ENCODE results near the gene PSAPL1.

Gene PSAPL1, protein sequence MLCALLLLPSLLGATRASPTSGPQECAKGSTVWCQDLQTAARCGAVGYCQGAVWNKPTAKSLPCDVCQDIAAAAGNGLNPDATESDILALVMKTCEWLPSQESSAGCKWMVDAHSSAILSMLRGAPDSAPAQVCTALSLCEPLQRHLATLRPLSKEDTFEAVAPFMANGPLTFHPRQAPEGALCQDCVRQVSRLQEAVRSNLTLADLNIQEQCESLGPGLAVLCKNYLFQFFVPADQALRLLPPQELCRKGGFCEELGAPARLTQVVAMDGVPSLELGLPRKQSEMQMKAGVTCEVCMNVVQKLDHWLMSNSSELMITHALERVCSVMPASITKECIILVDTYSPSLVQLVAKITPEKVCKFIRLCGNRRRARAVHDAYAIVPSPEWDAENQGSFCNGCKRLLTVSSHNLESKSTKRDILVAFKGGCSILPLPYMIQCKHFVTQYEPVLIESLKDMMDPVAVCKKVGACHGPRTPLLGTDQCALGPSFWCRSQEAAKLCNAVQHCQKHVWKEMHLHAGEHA

GRCh38 chr4:7434766-7435150, at the start of gene PSAPL1:
Gene PSAPL1 (minus strand): TSS chr4:7434930. CDS start chr4:7434879, 51 bp downstream.
- no peak for DNase-seq

DNA sequence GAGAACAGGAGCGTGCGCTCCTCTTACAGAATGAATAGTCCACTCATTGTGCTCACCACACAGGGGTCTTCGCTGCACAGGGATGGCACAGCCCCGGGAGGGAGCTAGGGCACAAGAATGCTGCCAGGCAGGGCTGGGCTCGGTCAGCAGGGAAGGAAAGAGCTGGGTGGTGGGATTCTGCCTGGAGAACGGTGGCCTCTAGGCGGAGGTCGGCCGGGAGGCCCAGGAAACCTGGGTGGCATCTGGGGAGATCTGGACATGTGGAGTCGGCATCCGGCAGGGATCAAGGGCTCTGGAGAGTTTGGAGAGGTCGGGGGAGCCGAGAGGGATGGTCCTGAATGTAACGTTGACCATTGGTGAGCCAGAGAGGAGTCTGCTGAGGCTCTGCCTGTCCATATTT, 46.5 kb upstream of the PSAPL1 start:
- DNase-seq = no peak

DNA sequence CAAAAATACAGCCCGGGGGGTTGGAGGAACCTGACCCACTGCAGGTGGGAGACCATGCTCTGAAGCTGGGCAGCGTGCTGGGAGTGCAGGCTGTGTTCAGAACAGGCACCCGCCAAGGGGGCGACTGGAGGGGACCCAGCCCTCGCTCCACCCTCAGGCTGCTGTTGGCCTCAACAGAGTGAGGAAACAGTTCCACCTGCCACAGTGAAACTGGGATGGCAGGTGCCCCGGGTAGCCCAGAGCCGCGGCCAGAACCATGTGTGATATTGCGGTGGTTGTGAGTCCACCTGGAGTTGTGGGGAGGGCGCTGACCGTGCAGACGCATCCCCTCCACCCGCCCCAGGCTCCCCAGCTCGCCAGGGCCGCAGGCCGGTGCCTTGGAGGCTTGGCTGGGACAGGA, 45.7 kb upstream of the PSAPL1 start:
- DNase-seq = no peak

- DNase-seq = no peak
Measured at GRCh38 chr4:7478665-7479064, 43.9 kb upstream of the PSAPL1 start.

DNA sequence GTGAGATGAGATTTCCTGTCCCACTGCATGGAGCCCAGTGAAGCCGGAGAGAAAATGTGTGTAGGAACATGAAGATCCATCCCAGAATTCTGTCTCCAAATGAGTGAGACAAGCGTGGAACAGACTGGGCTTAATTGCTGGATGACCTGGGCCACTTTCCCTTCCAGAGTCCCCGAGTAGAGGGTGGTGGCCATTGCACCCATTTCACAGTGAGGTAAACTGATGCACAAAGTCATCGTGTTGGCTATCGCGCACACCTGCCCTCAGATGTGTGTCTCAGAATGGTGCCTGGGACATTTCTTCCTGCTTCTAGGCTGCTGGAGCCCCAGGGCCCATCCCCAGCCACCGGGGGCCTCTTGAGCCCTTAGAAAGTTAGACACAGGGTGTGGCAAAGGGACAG, 43.0 kb upstream of the PSAPL1 start:
- DNase-seq = no peak

- no peak for DNase-seq
Measured at GRCh38 chr4:7476820-7477219, 42.1 kb upstream of the PSAPL1 start.

- no peak for DNase-seq
Measured at GRCh38 chr4:7475207-7475606, 40.5 kb upstream of the PSAPL1 start.

DNA sequence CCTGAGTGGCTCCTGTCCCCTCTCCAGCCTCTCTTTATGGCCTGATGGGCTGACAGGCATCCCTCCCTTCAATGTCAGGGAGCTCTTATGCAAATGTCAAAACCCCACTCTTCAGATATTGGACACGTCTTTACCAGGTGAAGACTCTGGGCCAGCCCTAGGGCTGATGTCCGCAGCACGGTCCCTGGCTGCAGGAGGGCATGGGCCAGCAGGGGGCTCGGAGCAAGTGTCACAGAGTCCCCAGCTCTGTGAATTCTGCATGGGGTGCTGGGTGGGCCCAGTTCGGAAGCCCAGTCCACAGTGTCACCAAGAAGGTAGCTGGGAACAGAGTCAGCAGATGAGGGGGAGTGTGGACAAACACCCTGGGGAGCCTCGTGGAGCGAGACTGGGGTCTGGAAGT, 39.6 kb upstream of the PSAPL1 start:
- no peak for DNase-seq

DNA sequence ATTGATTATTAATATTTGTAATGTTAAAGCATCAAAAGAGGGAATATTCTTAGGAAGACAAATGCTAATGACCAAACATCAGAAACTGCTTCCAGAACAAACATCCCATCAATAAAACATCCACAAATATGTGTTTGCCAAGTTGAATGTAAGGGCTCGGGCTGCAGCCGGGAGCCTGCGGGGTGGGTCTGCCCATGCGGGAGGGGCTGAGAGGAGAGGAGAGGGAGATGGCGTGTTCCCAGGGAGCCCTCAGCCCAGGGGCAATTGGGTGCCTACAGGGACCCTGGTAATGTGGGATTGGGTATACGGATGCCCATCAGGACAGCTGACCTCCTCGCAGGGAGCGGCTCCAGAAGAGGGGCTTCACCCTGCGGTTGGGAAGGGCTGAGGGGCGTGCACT, 38.4 kb upstream of the PSAPL1 start:
- no peak for DNase-seq

DNA sequence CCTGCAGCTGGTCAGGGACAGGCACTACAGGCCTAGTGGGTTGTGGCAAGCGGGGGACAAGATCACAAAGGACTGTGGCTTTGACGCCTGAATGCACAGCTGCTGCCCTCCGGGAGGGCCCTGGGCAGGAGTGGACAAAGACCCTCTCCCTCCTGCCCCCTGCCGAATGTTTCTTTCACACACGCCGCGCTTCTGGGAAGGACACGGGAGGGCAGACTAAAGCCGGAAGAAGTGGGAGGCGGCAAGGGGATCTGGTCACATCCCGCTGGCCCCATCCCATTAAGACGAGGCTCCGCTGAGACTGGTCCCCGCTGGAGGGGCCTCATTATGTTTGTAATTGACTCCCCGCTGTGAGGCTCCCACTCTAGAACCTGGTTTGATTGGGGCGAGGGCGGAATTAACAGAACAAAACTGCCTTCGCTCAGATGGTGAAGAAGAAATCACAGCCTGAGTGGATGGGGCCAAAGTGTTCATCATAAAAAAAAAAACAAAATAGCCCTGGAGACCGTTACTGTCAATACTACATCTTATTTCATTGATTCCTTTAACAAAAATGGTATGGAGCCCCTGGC, 37.8 kb upstream of the PSAPL1 start:
- no peak for DNase-seq

DNA sequence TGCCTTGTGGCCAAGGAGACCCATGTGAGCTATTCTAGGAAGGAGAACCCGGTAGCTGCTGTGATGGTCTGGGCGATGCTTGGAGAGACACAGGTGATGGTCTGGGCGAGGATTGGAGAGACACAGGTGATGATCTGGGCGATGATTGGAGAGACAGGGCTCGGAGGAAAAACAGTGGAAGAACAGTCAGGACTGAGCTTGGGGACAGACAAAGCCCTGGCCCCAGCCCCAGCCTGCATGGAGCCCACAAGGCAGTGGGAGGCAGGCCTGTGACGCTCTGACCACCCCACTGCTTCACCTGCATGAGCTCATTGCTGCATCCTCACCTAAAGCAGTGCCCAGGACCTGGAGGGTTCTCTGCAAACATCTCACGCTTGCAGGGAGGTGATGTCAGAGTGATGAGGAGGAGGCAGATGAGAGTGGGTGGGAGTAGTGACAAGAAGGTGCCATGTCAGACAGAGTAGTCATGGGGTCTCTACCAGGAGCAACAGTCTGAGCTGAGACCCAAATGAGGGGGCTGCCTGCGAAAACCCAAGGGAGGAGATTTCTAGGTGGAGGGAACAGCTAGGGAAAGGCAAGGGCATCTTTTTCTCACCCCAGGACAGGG, 35.9 kb upstream of the PSAPL1 start:
- no peak for DNase-seq

GRCh38 chr4:7470111-7470510, 35.4 kb upstream of the PSAPL1 start:
- DNase-seq = no peak

GRCh38 chr4:7469023-7469422, 34.3 kb upstream of the PSAPL1 start:
- DNase-seq = no peak

- DNase-seq = no peak
Measured at GRCh38 chr4:7467471-7467870, 32.7 kb upstream of the PSAPL1 start.

- no peak for DNase-seq
Measured at GRCh38 chr4:7466904-7467303, 32.2 kb upstream of the PSAPL1 start.

DNA sequence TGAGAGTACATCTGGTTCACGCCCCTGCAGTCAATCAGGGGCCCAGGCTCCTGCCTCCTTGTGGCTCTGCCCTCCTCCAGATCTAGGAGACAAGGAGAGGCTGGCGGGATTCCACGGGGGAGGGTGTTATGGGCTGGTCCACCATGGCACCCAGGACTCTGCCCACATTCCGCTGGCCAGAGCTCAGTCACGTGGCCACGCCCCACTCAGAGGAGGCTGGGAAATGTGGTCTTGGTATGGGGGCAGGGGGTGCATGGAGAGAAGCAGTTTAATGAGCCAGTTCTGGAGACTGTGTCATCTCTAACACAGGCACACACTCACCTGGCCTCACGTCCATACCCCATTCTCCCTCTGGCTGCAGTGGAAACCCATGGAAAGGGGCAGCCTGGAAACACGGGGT, 31.5 kb upstream of the PSAPL1 start:
- DNase-seq = no peak

GRCh38 chr4:7465017-7465416, 30.3 kb upstream of the PSAPL1 start:
- DNase-seq = no peak

DNA sequence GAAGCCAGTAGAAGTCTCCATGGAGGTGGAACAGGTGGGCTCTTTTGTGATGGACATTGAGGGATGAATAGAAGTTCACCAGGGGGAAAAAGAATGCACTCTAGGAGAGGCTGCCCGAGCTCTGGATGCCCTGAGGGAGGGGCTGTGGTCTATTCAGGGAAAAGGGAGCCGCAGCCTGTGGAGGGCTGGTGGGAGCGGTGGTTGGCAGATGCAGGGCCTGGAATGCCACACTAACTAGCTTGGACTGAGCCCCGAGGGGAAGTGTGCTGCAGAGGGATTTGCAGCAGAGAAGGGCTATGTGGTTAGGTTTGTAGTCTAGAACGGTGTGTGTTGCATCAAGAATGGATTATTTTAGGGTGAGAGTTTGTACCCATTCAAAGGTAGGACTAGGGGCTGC, 29.5 kb upstream of the PSAPL1 start:
- DNase-seq = no peak

- no peak for DNase-seq
Measured at GRCh38 chr4:7463566-7464258, 29.0 kb upstream of the PSAPL1 start.

GRCh38 chr4:7462509-7462971, 27.8 kb upstream of the PSAPL1 start:
- no peak for DNase-seq

- DNase-seq = no peak
Measured at GRCh38 chr4:7461230-7461629, 26.5 kb upstream of the PSAPL1 start.

GRCh38 chr4:7460566-7460965, 25.8 kb upstream of the PSAPL1 start:
- no peak for DNase-seq

GRCh38 chr4:7459471-7459870, 24.7 kb upstream of the PSAPL1 start:
- DNase-seq = no peak
